HG03066 (cell line): ENCODE measurements around the gene STXBP5L.
"Not testable (repeated sequence)": the region's sequence is repeated elsewhere in the genome, so short reads cannot be mapped to it uniquely, and the experiment has no call there.

Experiments used
- ATAC-seq: cut with Tn5 transposase; IDR thresholded peaks from one replicate; pipeline ENCODE4 v1.9.1; 2021; ENCODE audit warnings: low read depth; ENCODE audit not compliant: unreplicated experiment

STXBP5L gene

DNA sequence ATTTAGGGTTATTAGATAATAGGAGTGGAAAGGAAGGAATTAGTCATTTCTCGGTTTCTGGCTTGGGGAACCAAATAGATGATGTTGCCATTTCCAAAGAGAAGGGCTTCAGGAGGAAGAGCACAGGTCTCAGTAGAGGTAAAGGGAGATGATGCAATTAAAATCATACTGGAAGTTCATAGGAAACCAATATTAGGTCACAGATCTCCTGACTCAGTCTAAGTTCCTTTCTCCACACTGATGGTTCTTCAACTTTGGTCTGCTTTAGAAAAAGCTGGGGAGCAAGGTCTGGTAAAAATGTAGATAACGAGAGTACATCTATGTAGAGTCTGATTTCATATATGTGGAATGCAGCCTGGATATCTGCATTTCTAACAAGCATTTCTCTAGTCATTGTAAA, 506.9 kb downstream of the STXBP5L start:
- ATAC-seq: no peak

DNA sequence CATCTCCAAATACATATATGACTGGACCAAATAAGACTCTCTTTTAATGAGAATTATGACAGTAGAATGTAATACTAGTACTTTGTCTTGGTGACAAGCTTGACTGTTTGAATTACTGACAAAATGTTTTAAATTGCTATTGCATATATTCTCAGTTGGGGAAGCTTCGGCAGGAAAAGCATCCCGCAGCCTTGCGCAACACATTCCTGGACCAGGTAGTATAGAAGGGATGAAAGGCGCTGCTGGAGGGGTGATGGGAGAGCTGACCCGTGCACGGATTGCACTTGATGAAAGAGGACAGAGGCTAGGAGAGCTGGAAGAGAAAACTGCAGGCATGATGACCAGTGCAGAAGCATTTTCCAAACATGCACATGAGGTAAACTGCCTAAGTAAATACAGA, 510.2 kb downstream of the STXBP5L start:
- ATAC-seq: no peak

DNA sequence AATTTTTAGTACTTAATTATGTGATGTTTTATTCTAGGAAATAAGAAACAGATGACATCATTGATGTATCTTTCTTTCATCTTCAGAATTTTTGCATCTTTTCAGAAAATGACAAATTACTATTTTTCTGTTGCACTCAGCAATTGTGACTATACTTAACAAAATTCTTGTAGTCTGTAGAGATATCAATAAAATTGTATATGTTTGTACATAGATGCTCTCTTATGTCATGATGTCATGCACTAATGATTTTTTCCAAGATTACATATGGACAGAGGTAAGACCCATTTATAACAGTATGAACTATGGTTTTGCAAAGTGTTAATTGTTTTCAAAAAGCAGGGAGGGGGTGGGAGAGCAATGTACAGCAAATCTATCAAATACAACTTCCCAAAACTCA, 516.5 kb downstream of the STXBP5L start:
- ATAC-seq: no peak

DNA sequence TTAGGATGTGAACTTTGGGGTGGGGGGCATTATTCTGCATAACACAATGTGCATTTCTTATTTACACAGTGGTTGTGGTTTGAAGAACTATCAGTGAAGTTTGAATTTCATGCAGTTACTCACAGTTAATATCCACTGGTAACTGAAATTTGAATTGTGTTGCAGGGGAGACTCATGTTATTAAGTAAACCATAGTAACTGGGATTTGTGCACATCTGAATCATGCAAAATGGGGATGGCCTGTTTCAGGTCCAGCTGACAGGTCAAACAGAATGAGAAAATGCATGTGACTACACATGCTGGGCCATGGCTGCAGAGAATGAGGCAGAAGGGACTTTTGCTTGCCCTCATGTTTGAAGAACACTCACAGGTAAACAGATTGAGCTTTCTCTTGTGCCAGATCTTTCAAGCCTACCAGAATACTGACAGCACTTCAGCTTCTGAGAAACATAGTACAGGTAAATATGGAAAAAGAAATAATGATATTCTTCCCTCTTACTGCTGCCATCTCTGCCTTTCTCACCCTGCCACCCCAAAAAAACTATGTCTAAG, 522.7 kb downstream of the STXBP5L start:
- no peak for ATAC-seq

DNA sequence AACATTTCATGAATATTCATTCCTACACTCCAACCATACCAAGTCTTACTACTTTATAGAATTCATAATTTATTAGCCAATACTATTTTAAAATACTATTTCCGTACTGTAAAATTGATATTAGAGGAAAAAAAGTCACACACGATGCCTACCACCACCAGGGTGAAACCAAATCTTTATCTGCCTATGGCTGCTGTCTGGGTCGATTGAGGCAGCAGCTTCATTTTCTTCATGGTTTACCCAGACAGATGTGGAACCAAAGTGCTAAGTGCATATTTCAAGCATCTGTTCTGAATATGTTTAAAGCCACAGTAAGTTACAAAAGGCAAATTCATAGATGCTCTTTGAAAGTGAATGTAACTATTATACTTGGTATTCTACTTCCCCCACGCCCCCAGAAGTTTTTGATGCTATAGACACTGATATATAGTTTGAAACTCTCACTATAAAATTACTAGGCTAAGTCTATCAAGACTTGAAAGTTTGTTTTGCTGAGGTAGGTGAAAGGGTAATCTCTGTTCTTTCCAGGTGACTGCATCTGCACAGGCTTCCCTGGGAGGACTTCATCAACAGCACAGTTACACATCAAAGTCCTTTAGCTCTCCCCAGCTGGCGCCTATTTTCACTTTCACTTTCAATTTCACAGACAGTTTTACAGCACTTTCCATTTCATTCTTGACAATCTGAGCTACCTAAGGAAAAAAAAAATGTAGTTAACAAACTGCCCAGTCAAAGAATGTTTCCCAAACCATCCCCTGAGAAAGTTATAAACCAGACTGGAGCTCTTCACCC, 523.9 kb downstream of the STXBP5L start:
- ATAC-seq: peak; percentile 89

DNA sequence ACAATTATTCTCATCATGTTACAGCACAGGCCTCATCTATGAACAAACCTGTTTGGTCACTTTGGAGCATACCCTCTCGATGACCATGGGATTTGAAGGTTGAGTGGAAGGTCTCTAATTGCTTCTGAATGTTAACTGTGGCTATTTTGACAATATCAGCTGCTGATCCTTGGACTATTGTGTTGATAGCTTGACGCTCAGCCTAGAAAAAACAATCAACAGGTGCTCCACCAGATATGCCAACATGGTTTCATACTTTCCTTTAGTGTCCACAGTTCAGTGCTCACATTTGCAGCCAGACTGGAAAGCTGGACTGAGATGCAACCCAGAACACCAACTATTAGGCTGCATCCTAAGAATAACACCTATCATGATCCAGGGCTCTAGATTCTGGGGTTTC, 528.1 kb downstream of the STXBP5L start:
- ATAC-seq: no peak

DNA sequence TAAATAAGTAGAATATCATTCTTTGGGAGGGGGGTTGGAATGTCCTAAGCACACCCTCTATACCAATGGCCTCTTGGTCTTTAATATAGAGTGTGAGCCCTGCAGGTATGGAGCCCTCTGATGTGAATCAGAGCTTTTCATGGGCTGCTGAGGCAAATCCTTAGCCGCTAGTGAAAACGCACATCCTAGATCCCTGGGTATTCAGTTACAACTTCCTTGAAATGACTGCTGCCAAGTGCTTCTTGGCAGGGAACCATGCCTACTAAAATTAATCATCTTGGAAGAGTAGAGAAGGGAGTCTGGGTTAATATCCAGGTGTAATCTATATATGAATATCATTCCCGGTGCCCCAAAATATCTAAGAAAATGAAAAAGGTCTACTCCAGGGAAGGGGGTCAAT, 528.6 kb downstream of the STXBP5L start:
- ATAC-seq: no peak

DNA sequence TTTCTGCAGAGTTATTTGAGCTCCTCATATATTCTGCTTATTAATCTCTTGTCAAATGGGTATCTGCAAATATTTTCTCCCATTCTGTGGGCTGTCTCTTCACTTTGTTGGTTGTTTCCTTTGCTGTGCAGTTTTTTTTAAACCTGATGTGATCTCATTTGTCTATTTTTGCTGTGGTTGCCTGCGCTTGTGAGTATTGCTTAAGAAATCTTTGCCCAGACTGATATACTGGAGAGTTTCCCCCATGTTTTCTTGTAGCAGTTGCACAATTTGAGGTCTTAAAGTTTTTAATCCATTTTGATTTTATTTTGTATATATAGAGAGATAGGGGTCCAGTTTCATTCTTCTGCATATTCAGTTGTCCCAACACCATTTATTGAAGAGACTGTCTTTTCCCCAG, 535.5 kb downstream of the STXBP5L start:
- ATAC-seq: no peak

DNA sequence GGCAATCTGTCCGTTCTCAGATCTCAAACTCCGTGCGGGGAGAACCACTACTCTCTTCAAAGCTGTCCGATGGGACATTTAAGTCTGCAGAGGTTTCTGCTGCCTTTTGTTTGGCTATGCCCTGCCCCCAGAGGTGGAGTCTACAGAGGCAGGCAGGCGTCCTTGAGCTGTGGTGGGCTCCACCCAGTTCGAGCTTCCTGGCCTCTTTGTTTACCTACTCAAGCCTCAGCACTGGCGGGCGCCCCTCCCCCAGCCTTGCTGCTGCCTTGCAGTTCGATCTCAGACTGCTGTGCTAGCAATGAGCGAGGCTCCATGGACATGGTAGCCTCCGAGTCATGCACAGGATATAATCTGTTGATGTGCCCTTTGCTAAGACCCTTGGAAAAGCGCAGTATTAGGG, 543.7 kb downstream of the STXBP5L start:
- not testable (repeated sequence) for ATAC-seq

DNA sequence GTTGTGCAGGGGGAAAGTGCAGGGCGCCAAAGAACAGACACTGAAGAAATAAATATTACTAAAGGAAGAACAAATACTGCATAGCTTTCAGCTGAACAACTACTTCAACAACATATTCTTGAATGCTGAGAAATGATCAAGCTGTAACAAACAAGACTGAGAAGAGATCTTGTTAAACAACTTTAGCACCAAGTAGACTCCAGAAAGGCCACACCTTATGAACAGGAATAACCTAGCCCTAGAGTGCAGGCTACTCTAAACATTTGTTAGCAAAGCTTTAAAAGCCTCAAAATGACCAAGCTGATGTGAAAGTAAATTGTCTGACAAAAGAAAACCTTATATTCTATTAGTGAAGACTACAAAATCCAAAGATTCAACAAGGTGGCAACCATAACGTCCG, 554.6 kb downstream of the STXBP5L start:
- ATAC-seq: no peak

DNA sequence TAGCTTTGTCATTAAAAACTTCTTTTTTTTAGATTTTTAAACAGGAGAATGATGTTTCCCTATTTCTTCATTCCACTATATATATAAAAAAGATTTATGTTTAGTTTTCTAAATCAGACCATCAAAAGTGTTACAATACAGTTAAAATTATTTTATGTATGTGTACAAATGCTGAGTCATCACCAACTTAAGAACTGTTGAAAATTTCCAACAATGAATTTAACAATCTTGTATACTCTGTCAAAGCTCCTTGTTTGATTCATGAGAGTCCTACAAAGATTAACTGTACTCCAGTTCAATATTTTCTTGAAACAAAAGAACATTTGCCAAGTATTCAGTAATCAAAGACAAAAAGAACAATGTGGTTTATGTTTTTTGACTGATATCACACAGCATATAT, 555.7 kb downstream of the STXBP5L start:
- no peak for ATAC-seq

DNA sequence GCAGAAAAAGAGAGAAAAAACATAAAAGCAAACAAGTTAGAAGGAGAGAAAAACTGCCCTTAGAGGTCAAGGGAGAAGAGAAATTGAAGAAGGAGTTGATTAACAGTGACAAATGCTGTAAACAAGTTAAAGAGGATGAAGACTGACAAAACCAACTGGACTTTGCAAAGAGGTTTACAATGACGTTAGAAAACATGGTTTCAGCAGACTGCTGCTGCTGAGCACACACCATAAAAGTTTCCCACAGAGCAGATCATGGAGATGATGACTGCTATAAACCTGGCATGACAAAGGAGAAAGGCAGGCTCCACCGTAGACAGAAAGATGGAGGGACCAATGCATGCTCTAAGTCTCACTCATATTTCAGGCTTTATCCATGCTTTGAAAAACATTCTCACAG, 559.1 kb downstream of the STXBP5L start:
- ATAC-seq: no peak

DNA sequence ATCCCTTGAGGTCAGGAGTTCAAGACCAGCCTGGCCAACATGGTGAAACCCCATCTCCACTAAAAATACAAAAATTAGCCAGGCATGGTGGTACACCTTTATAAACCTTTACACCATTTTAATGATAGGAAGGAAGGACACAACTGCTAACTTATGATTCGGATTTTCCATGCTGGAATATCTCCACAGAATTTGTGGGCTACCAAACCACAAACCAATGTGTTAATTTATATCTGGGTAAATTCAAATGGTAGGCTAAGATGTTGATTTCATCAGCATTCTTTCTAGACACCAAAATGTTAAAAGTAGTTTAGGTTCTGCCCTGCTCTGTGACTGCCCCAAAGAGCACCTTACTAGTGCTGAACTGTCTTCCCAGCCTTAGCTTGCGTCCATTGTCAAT, 565.0 kb downstream of the STXBP5L start:
- ATAC-seq: no peak
